Karpas-422 (cell line): Measurements from ENCODE around the gene IGLL1. TPM values are rescaled to one million over a fixed set of nuclear protein-coding genes. Genes with fewer than 3 reads are reported as not detected.
"Not testable (repeated sequence)": the region's sequence is repeated elsewhere in the genome, so short reads cannot be mapped to it uniquely, and the experiment has no call there.

ENCODE experiments used
- DNase-seq: peaks from one replicate; pipeline ENCODE4 v3.0.0-alpha.2; 2015
- H2AFZ ChIP-seq: fragments of 200-600 bp; sonication (generic); 2 replicates; pipeline ENCODE4 v1.6.1; 2014; ENCODE audit warnings: antibody characterized with exemption, low read length, mixed read lengths
- H3K27ac ChIP-seq: fragments of 200-600 bp; sonication (generic); 2 replicates; pipeline ENCODE4 v1.5.1; 2014; ENCODE audit warnings: mild to moderate bottlenecking, low read length, moderate library complexity
- H3K27me3 ChIP-seq: fragments of 200-600 bp; sonication (generic); 2 replicates; pipeline ENCODE4 v1.6.1; 2014; ENCODE audit warnings: low read length, mixed read lengths
- H3K36me3 ChIP-seq: fragments of 200-600 bp; sonication (generic); 2 replicates; pipeline ENCODE4 v1.6.1; 2014; ENCODE audit warnings: low read length, mixed read lengths; ENCODE audit not compliant: insufficient read depth
- H3K4me1 ChIP-seq: fragments of 200-600 bp; sonication (generic); 2 replicates; pipeline ENCODE4 v1.6.1; 2014; ENCODE audit warnings: mild to moderate bottlenecking, low read length, mixed read lengths
- H3K4me2 ChIP-seq: fragments of 200-600 bp; sonication (generic); 2 replicates; pipeline ENCODE4 v1.6.1; 2014; ENCODE audit warnings: low read length, low read depth, mild to moderate bottlenecking; ENCODE audit not compliant: poor library complexity, severe bottlenecking
- H3K4me3 ChIP-seq: fragments of 200-600 bp; sonication (generic); 2 replicates; pipeline ENCODE4 v1.5.1; 2014; ENCODE audit warnings: mild to moderate bottlenecking, antibody characterized with exemption, low read length, mixed read lengths
- H3K79me2 ChIP-seq: fragments of 200-600 bp; sonication (generic); 2 replicates; pipeline ENCODE4 v1.6.1; 2014; ENCODE audit warnings: mild to moderate bottlenecking, low read length, mixed read lengths
- H3K9ac ChIP-seq: fragments of 200-600 bp; sonication (generic); 2 replicates; pipeline ENCODE4 v1.6.0; 2014; ENCODE audit warnings: low read length
- H3K9me2 ChIP-seq: fragments of 200-600 bp; sonication (generic), shearing (Covaris generic); replicated peaks from 2 replicates; pipeline ENCODE4 v1.6.0; 2014; ENCODE audit warnings: mild to moderate bottlenecking, low read length, moderate library complexity; ENCODE audit not compliant: insufficient read depth
- H3K9me3 ChIP-seq: fragments of 300-700, 200-600 bp; sonication (generic); 2 replicates; pipeline ENCODE4 v1.6.1; 2014; ENCODE audit warnings: low read length, mixed read lengths
- H4K20me1 ChIP-seq: fragments of 200-600 bp; sonication (generic); 2 replicates; pipeline ENCODE4 v1.6.1; 2014; ENCODE audit warnings: mild to moderate bottlenecking, antibody characterized with exemption, low read length, low read depth; ENCODE audit not compliant: insufficient read depth
- total RNA-seq: library from RNA; depleted of rRNA; stranded (reverse); fragments of >200 nt; shearing (Covaris generic); gene quantifications from 2 replicates; pipeline ENCODE4 v1.2.3, GENCODE V29; 2014; ENCODE audit warnings: low replicate concordance; rRNA removed

Gene IGLL1
- total RNA-seq: 100 and 171 TPM in 2 replicates

DNA sequence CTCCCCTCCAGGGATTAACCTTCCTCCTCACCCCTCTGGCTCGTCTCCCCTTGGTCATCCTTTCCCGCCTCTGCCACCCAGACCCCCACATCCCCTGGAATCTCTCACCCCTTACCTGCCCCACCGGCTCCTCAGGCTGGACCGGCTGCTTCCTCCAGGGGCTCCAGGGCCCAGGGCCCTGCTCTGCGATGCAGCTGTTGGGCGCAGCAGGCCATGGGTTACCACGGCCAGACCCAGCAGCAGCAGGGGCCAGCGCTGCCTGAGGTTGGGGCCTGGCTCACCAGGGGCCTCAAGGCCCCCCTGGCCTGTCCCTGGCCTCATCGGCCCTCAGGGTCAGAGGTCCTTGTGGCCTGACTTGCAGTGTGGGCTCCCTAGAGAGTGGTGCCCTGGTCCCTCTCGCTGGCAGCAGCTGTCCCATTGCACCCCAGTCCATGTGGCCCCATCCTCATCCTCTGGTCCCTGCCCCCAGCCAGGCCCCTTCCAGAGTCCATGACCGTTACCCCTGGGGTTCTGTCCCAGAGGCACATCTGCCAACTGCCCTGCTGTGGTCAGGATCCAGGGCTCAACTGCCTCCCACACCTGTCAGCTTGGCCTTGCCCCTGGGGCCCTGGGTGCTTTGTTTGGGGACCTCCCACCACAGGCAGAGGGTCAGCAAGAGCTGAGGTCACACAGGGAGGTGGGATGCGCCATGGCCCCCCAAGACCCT, at the start of gene IGLL1:
Gene IGLL1 (minus strand): TSS at position 421 of the 706 bp plus-strand sequence. CDS start 100 bp downstream, at position 321.
- 0 out of 2 replicates have a peak, but pooled peaks cover 4% of the 10 kb centered on the region for H3K79me2 ChIP-seq
- H4K20me1 ChIP-seq: no peaks in the 10 kb centered on the region
- peak; percentile 96 for DNase-seq
- no peaks in the 10 kb centered on the region for H3K27me3 ChIP-seq
- no peak within 1 kb of the TSS for H2AFZ ChIP-seq
- no peaks in the 10 kb centered on the region for H3K9me2 ChIP-seq
- peak within 1 kb of the TSS; percentile 72 for H3K4me3 ChIP-seq
- H3K4me1 ChIP-seq: peaks cover 97% of the 10 kb centered on the region
- peaks cover 4% of the 10 kb centered on the region; the same call in 1 of the 2 replicates for H3K36me3 ChIP-seq
- H3K9ac ChIP-seq: peak within 1 kb of the TSS; percentile 99
- no peaks in the 10 kb centered on the region for H3K9me3 ChIP-seq
- H3K4me2 ChIP-seq: peak within 1 kb of the TSS; percentile 87
- H3K27ac ChIP-seq: peak within 1 kb of the TSS; percentile 99

DNA sequence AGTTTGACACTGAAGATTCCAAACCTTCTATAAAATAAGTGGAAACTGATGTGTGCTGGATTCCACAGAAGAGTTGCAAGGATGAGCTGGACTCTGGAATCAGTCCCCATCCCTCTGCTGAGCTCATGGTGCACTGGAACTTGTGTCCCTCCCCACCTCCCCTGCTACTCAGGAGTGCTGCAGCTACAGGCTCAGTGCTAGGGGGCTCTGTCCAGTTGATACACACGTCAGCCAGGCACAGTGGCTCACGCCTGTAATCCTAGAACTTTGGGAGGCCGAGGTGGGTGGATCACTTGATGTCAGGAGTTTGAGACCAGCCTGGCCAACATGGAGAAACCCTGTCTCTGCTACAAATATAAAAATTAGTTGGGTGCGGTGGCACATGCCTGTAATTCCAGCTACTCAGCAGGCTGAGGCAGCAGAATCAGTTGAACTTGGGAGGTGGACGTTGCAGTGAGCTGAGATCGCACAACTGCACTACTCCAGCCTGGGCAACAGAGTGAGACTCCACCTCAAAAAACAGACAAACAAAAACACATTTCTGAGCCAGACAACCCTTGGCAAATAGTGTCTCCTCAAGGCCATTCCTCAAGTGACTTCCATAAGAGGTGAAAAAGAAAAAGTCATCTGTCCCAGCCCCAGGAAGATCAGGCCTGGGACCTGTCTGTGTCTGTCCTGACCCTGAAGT, 48.1 kb upstream of the IGLL1 start:
- not testable (repeated sequence) for H3K4me2 ChIP-seq, H3K9me2 ChIP-seq, H3K36me3 ChIP-seq, H3K9ac ChIP-seq, H3K4me3 ChIP-seq, H3K9me3 ChIP-seq, H2AFZ ChIP-seq, H4K20me1 ChIP-seq, H3K79me2 ChIP-seq, DNase-seq, H3K27ac ChIP-seq, H3K27me3 ChIP-seq
- H3K4me1 ChIP-seq: peaks cover 19% of the 10 kb centered on the region

DNA sequence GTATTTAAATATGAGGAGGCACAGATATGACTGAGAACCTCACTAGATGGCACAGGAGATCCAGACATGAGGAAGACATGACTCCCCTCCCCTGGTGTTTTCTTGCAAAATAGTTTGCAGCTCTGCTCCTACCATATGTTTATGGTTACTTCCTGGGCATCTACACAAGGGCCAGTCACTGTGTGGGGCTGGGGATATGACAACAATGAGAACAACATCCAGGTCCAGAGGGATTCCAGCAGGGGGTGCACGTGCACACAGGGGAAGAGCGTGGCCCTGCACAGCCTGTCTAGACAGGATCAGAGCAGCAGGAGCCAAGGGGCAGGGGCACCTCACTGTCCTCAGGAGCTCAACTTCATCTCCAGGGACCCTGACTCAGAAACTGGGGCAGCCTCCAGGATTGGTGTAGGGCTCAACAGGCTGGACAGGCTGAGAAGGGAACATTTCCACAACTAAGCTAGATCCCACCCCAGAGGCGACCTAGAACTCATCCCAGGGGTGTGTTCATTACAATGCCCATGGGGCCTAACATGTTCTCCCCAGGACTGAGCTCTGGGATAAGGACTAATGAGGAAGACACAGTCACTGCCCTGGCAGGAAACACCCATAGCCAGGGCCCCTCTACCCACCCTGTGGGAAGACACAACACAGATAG, 47.4 kb upstream of the IGLL1 start:
- H3K79me2 ChIP-seq, H3K36me3 ChIP-seq, H3K9me3 ChIP-seq, H3K27ac ChIP-seq, H3K4me2 ChIP-seq, H3K27me3 ChIP-seq, H4K20me1 ChIP-seq, H3K9me2 ChIP-seq, H2AFZ ChIP-seq, H3K4me3 ChIP-seq, H3K9ac ChIP-seq: not testable (repeated sequence)
- DNase-seq: peak; percentile 86
- peaks cover 25% of the 10 kb centered on the region for H3K4me1 ChIP-seq

DNA sequence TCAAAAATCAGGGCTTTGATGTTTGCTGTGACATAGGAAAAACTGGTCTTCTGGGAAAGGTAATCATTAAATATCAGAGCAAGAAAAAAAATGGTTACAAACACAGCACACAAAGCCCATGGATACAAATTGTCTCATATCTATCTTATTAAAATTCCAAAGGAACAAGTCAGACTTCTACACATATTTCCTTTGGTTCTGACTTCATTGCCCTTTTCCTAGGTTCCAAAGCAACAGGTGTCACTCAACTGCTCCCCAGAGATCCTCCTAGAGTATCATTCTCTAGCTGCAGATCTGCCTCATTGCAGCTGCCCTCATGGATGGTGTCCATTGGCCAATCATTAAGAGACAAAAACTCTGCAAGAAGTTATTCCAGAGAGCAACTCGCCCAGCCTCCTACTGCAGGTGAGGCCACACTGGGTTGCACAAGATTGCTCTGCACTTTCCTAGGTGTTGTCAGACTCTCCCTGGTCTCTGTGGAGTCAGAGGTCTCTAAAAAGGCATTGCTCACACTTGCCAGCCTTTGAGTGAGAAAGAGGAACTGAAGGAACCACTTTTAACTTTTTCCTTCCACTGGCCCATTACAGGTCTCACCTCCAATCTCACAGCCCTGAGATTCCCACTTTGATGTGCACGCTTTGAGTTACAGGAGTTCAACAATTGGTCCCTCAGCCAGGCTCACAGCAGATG, 46.3 kb upstream of the IGLL1 start:
- Histone ChIP-seq H3K9ac (no peak overlapping the region), H2AFZ (no peak overlapping the region), H4K20me1 (no peaks in the 10 kb centered on the region), H3K4me2 (no peak overlapping the region), H3K27ac (no peak overlapping the region), H3K36me3 (no peaks in the 10 kb centered on the region), H3K9me2 (no peaks in the 10 kb centered on the region), H3K4me3 (no peak overlapping the region), H3K79me2 (no peaks in the 10 kb centered on the region), H3K27me3 (no peaks in the 10 kb centered on the region), H3K4me1 (peaks cover 31% of the 10 kb centered on the region), H3K9me3 (no peaks in the 10 kb centered on the region)
- DNase-seq: no peak

DNA sequence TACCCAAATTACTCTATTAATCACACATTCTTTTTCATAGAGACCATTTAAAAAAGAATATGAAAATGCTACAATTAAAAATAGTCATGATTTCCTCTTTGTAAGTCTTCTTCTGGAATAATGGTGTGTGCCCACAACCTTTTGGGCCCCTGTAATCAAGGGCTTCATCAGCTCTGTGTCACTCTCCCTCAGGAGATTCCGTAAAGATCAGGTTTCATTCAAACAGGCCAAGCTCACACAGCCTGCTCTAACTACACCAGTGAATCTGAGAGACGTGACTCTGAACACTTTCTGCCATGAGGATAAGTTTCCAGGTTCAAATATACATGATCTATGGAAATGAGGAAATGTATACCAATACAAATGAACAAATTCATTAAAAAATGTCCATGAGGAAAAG, 42.5 kb upstream of the IGLL1 start:
- no peak overlapping the region for H3K27ac ChIP-seq
- no peaks in the 10 kb centered on the region for H3K27me3 ChIP-seq
- peak overlapping the region; percentile 26 for H3K4me2 ChIP-seq
- peaks cover 25% of the 10 kb centered on the region for H3K4me1 ChIP-seq
- no peaks in the 10 kb centered on the region for H3K79me2 ChIP-seq
- no peaks in the 10 kb centered on the region for H3K9me2 ChIP-seq
- H3K4me3 ChIP-seq: no peak overlapping the region
- no peaks in the 10 kb centered on the region for H3K9me3 ChIP-seq
- H4K20me1 ChIP-seq: no peaks in the 10 kb centered on the region
- no peaks in the 10 kb centered on the region for H3K36me3 ChIP-seq
- DNase-seq: no peak
- H3K9ac ChIP-seq: no peak overlapping the region
- H2AFZ ChIP-seq: no peak overlapping the region

DNA sequence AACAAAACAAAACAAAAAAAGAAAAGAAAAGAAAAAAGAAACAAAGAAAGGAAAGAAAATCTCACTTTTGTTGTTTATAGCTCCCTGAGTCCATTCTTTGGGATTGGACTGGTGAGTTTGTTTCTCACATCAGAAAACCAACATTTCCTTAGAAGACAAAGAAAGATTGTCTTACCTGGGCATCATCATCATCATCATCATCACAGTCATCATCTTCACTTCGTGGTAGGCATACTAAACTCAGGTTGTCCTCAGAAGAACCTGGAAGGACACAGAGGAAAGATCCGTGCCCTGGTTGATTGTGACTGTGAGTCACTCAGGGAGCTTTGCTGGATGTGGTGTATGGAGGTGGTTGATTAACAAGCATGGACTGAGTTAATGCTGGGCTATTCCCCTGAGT, 41.8 kb upstream of the IGLL1 start:
- not testable (repeated sequence) for DNase-seq, H4K20me1 ChIP-seq, H3K4me2 ChIP-seq, H3K79me2 ChIP-seq, H3K27me3 ChIP-seq, H3K9ac ChIP-seq, H3K4me3 ChIP-seq, H3K27ac ChIP-seq, H3K9me3 ChIP-seq, H2AFZ ChIP-seq, H3K36me3 ChIP-seq, H3K9me2 ChIP-seq
- H3K4me1 ChIP-seq: peaks cover 18% of the 10 kb centered on the region

DNA sequence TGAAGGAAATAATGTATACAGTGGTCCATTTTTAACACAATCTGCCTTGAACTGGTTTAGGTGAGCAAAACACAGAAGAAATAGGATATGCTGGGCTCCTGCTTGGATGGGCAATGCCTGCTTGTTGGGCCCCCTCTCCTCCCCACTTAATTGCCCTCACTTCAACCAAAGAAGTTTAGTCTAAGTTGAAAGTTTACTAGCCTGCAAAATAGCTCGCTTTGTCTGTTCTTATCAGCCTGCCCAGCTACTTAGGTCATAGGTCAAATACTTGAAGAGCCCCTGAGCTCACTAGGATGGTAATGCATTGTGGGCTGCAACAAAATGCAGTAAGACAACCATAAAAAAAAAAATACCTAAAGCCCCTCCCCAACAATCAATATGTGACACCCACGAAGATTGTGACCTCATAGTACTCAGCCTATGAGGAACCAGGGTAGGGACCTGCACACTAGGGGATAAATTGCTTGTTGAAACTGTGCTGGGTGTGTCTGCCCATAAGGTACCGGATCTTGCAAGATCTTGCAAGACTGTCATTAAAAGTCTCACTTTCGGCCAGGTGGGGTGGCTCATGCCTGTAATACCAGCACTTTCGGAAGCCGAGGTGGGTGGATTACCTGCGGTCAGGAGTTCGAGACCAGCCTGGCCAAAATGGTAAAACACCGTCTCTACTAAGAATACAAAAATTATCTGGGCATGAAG, 41.1 kb upstream of the IGLL1 start:
- H3K36me3 ChIP-seq: no peaks in the 10 kb centered on the region
- H2AFZ ChIP-seq: no peak overlapping the region
- no peak overlapping the region for H3K4me3 ChIP-seq
- H3K4me1 ChIP-seq: peaks cover 12% of the 10 kb centered on the region
- no peak for DNase-seq
- H3K9me2 ChIP-seq: no peaks in the 10 kb centered on the region
- no peaks in the 10 kb centered on the region for H3K79me2 ChIP-seq
- H3K9ac ChIP-seq: no peak overlapping the region
- no peak overlapping the region for H3K27ac ChIP-seq
- no peaks in the 10 kb centered on the region for H4K20me1 ChIP-seq
- no peaks in the 10 kb centered on the region for H3K27me3 ChIP-seq
- H3K4me2 ChIP-seq: no peak overlapping the region
- no peaks in the 10 kb centered on the region for H3K9me3 ChIP-seq
